ENCODE results near the gene FXYD2. TPM values are rescaled to one million over a fixed set of nuclear protein-coding genes. Genes with fewer than 3 reads are reported as not detected.

FXYD2 gene
- total RNA-seq, 1 experiment from 2014 or later, result not detected

DNA sequence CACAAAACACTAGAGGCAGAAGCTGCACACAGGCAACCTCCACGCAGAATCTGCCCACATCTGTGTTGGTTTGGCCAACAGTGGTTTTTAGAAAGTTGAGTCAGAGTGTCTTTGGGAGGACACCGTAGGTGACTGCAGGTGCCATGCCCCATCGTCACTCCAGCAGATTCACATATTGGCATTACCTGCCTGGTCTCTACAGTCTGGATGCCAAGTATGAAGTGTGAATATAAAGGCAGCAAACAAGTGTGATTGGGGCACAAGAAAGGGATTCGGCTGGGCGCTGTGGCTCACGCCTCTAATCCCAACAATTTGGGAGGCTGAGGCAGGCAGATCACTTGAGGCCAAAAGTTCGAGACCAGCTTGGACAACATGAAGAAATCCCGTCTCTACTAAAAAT lies 11.0 kb upstream of the FXYD2 start:
- DNase-seq (ENCODE audit: low read depth), result no peak

DNA sequence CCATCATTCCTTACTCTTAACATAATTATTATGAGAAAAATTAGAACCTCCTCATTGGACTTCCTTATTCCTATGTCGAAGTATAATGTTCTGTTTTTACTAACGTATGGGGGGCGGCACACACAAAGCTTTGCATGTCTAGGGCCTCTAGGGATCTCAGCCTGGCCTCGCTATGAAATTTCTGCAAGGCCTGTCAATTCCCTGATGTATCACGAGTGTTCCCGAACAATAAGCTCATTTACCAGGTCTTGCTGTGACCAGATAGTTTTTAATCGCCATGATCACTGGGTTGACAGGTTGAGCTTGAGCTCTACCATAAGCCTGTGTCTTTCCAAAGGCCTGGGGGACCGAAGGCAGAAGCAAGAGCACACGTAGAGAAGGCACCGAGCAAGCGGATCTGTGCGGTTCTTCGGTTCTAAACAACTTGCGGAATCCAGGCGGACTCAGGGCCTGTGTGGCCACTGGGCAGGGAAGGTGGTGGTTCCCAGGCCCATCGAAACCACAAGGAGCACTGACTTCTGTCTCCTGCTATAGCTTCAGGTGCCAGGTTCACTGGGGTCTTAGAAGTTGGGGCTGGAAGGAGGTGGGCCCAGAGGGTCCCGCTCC lies 10.4 kb upstream of the FXYD2 start:
- DNase-seq (ENCODE audit: low read depth), result no peak

DNA sequence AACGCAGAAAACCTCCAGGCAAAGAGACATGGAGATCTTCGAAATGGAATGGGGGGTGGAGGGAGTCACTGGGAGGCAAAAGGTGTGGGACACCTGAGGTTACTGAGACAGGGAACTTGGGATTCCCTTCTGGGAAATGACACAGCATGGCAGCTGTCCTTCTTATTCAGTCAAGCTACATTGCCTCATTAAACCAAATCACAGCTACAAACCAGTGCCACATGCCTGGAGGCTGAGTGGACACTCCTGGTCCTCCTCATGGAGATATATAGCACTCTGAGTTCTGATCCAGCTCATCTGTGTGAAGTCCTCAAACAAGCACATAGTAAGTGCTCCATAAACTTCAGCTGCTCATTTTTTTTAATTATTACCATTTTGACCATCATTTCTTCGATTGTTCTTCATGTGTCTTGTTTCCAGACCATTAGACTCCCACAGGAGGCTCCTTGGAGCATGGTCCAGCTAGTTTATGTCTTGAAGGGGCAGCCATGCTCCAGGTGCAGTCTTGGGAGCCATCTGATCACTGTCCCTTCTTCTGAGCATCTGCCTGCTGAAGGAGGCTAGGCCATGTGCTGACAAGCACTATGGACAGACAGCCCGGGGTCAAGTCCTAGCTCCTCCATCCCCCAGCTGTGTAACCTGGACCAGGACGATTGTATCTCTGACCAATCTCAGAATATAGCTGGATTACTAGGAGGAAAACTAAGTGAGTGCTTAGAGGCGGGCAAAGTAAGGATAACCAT lies 9.7 kb upstream of the FXYD2 start:
- DNase-seq (ENCODE audit: low read depth), result no peak

DNA sequence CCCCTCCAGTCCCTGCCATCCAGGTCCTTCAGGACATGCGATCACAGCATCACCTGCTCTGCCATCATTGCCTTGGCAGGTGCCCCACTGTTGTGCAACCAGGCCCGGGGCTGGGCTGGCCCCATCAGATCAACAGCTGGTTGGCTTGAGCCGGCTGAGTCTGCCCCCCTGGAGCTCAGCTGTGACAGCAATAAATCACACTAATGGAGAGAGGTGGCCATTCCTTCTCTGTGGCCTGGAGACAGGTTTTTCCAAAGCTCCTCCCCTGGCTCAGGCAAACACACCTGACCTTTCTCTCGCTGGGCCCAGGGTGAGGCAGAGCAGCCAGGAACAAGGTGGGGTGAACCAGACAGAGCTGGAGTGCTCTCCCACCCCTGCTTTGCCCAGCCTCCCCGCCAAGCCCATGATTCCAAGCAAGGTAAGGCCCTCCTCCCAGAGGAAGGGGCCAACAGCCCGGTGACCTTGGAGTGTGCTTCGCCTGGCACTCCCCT lies 8.9 kb upstream of the FXYD2 start:
- DNase-seq (ENCODE audit: low read depth), result no peak

DNA sequence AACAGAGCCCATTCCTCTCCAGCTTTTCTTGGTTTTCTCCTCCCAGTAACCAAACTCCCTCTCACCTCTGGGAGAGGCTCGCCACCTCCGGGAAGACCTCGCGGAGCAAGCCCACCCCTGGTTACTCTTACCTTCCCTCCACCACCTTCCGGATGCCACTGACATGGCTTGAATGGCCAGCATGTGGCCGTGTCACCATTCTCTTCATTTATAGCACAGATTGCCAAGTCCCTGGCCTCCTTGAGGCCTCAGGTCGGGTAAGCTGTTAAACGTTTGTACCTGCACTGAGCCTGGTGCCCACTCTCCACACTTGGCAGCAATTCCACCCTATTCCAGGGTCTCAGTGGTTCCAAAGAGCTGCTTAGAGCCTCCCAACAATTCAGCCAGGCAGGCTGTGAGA lies 8.0 kb upstream of the FXYD2 start:
- DNase-seq (ENCODE audit: low read depth), result no peak

DNA sequence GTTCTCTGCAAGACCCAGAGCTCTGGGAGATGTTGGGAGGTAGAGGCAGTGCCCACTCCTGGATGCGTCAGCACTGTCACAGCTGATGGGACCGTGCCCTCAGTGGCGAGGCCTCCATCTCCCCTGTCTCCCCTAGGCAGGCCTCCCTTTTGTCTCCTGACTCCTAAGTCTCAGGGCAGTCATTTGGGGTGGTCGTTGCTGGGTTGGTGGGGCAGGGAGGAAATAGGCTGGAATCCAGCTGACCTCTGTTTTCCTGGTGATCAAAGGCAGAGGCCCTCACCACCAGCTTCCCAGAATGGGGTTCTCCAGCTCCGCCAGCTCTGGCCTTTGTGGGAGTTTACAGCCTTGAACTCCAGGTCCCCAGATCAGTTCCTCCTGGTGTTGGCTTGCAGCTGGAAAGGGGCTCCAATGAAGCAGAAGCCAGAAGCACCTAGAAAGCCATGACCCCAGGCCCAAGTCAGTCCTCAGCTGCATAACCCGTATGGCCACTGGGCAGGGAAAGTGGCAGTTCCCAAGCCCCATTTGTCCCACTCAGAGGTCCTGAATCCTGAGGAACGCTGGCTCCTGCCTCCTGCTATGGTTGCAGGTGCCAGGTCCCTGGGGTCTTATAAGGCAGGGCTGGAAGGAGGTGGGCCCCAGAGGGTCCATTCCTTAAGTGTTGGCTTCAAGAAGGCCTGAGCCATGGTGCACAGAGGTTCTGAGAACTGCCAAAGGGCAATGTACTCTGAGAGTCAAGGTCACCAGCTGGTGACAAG lies 7.3 kb upstream of the FXYD2 start:
- no peak for DNase-seq (ENCODE audit: low read depth)

DNA sequence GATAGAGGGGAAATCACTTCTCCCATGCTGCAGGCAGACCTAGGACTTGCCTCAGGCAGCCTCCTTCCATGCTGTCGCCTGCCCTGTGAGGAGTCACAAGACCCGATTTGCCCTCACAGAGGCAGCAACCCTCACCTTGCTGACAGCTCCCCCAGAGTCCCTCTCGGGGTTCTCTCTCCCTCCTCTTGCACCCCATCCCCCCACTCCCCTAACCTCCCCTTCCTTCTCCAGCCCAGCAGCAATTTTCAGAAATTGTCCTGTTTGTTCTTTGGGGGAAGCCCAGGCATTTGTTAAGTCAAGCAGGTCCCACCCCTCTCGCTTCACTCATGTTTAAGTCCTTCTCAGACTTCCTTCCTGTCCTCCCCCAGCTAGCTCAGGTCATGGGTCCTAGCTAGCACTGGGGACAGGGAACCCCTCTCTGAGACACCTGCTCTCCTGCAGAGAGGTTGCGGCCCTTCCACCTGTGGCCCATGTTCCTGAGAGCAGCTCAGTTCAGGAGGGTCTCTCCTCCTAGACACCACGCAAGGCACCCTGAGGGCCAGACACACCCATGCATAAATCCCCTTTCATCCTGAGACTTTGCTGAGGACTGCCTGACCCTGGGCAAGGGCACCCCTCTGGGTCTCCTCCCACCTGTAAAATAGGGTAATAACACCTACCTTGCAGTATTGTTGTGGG lies 6.3 kb upstream of the FXYD2 start:
- DNase-seq (ENCODE audit: low read depth), result no peak

DNA sequence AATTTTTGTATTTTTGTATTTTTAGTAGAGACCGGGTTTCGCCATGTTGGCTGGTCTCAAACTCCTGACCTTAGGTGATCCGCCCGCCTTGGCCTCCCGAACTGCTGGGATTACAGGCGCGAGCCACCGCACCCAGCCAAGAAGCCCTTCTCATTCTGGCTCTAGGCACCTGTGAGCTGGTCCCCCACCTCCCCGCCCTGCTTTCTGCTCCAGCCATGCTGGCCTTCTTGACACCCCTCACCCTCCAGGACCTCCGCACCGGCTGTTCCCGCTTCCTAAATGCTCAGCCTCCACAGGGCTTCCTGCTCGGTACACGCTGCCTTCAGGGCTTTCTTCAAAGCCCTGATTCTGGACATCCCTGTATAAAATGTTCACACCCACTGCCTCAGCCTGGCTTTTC lies 5.5 kb upstream of the FXYD2 start:
- DNase-seq (ENCODE audit: low read depth), result no peak

DNA sequence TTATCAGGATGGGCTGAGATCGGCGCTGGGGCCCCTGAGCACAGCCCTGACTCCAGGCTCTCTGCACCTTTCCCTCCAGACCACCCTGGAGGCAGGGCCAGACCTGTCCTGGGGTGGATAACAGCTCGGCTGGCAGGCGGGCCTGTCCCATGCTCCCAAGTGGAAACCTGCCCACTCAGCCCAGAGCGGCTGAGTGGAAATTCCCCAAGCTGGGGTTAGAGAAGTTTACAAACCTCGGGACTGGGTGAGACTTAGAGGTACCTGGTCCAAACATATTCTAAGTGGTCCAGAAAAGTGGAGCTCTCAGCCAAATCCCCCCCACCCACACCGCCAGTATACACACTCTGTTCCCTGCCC lies 4.8 kb upstream of the FXYD2 start:
- DNase-seq (ENCODE audit: low read depth), result no peak

DNA sequence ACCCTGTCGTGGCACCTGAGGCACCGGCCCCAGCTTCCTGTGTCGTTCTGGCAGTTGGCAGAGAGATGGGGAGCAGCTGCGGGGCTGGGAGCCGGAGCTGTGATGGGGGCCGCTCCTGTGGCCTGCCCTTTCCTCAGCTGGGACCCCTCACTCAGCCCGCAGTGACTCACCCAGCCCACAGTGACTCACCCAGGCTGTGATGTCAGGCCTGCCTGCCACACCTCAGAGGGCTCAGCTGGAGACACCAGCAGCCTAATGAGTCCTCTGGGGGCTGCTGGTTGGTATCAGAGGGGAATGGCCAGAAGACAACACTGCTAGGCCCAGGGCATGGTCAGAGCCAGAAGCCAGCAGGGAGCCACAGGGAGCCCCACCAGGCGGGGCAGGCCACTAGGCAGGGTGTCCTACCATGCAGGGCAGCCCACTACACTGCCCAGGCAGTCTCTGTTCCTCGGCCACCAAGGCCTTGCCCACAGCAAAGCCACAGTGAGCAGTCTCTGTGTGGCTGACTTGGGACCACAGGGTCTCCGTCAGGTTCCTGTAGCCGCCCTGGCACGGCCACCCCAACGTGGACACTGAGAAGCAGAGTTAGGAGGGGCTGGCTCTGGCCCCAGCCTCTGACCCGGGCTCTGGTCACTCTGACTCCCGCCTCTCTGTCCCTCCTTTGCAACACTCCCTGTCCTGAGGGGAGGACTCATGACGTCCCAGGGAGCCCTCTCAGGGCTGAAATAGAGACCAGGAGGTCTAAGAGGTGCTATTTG lies 4.2 kb upstream of the FXYD2 start:
- DNase-seq (ENCODE audit: low read depth), result peak; percentile 57

DNA sequence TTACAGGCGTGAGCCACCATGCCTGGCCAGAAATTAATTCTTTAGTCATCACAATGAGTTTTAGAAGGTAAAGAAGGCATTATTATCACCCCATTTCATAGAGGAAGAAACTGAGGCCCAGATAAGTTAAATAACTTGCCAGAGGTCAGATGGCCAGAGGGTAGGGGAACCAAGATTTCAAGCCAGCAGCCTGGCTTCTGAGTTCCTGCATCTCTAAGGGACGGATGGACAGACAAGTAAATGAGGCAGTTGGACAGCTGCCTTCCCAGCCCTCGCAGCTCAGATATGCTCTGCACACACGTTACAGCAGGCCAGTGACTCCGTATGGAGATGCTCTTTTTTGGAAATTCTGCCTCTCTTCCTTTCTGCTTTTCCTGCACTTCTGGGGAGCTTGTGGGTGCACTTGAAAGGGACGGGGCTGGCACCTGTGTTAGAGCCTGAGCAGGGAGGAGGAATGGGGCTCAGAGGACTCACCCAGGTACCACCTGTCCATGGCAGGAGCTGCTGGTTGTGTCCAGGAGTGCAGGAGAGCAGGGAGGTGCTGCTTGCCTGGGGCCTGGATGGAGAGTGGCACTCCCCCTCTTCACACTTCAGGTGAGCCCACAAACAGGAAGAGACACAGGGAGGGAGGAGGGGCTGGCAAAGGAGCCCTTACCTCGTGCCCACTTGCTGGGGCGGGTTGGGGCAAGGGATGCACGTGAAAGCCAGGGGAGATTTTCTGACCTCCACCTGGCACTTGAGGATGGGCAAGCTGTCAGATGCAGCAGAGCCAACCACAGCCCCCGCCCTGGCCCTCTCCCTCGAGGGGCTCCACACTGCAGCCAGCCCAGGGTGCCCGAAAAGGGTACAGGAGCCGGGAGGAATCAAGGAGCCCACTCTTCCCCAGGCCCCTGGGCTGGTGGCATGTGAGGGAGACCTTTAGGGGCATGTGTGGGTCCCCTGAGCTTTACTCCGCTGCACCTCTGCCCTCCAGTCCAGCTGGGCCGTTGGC lies 3.3 kb upstream of the FXYD2 start:
- DNase-seq (ENCODE audit: low read depth), result no peak

DNA sequence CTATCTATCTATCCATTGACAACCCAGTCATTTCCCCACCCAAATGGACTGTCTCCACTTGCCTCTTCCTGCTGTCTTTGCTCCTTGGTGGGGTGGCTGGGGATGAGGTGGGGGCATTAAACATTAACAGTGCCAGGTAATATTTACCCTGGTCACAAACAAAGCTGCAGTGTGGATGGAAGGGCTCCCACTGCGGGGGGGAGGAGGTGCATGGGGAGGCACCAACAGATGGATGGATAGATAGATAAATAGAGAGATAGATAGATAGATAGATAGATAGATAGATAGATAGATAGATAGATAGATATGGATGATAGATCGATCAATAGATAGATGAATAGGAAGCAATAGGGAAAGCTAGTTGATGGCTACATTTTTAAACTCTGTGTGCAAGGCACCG lies 2.3 kb upstream of the FXYD2 start:
- DNase-seq (ENCODE audit: low read depth), result no peak

DNA sequence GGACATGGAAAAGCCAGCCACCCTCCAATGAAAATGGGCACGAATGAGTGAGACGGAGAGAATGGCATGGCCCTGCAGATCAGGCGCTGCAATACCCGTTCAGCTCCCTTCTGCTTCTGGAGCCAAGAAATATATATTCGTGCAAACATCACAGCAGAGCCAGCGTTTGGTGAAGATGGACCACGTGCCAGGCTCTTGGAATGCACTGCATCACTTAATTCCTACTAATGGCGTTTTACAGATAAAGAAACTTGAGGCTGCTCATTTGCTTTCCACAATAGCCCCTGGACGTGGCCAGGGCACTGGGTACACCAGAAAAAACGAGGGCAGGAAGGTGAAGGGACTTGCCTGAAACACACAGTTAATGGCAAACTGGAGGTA lies 1.6 kb upstream of the FXYD2 start:
- DNase-seq (ENCODE audit: low read depth), result no peak

DNA sequence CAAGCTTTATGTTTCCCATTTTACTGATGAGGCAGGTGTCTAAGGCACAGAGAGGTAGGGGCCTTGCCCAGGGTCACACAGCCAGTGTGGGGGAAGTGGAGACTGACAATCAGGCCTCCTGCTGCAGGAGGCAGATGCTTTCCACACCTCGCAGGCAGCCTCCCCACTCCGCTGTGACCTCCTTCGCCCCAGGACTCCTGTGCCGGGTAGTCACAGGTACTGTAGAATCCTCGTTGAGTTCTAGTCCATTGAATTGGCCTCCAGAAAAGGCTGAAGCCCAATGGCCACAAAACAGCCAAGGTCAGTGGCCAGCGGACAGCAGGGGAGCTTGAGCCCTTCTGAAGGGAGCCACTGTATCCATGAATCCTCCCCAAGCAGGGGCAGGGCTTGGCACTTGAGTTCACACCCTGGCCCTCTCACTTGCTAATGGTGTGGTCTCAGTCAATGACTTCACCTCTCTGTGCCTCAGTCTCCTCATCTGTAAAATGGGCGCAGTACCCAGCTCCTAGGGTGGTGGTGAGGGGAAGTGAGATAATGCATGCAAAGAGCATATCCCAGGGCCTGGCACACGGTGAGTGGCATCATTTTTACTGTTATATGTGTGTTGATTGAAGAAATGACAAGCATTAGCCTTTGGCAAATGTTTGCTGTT lies 1.1 kb upstream of the FXYD2 start:
- no peak for DNase-seq (ENCODE audit: low read depth)

DNA sequence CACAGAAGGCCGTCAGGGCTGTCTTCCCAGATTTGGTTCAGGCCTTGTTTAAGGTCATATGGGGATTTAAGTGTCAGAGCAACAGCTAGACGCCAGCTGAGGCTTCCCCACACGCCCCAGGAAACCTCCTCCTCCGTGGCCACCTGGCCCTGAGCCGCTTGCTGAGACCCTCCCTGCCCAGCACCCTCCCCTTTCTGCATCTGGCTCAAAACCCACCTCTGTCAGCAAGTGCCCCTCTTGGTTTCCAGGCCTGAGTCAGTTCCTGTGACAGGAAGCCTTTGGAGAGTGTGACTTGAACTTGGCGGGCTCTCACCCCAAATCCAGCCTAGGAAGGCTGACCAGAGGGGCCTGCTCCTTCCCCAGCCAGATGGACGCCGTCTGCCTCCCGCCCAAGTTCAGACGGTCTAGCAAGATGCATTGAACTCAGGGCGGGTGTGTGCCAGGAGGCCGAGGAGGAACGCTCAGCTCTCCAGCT lies 561 bp downstream of the FXYD2 start:
- DNase-seq (ENCODE audit: low read depth), result no peak

DNA sequence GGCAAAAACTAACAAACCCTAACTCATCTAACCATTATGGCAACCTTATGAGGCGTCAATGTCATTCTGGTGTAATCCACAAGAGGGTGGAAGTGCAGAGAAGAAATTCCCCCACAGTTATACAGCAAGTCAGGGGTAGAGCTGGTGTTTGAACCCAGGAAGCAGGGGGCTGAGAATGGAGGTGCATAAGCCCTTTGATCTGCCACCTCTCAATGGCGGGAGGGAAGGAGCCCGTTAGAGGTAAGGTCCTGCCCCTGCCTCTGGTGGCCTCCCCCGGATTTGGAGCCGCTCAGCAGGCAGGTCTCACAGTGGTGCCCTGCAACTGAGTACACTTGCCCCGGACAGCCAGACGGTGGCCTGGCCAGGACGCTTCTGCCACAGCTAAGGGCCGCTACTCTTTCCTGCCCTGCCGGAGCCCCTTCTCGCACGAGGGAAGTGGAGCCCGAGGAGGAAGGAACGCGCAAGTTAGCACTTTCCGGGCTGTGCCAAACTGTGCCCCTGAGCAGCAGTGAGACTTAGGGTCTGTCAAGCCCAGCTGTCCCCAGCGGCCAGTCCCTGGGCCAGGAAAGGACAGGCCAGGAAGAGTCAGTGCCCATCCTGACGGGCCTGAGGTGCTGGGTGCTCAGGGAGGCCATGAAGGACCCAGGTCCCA lies 1.1 kb downstream of the FXYD2 start:
- no peak for DNase-seq (ENCODE audit: low read depth)

DNA sequence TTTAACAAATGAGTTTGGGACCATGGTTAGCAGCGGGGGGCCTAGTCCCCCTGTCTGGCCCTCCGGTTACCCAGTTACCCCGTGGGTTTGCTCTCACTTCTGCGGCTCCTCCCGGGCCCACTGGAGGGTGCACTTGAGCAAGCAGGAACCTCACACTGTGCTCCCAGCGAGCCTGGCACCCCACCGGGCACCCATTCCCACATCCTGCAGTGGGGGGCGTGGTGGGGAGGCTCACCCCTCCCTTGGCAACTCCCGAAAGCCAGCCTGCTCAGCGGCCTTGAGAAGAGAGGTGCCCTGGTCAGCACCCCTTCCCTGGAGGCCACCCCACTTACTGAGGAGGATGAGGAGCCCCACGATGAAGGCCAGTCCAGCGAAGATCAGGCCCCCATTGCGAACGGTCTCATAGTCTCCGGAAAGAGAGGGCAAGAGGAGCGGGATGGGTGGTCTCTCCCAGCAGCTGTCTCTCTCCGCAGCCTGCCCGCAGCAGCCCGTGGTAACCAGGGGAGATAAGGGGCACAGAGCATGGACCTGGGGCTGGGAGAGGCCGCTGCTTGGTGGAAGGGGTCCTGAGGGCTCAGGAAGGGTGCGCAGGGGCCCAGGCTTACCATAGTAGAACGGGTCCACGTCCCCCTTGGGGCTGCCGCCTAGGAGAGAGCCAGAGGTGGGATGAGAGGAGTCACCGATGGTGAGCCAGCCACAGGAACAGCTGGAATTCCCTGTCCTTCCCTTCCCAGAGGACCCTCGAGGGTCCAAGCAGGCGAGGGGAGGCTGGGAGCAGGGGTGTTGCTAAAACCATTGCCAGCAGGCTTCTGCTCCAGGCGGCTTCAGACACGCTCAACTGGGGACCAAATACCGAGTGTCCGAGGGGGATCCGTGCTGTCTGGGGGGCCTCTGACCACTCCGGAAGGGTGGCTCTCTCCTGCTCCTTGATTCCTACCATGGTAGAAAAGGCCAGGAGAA lies 2.2 kb downstream of the FXYD2 start:
- no peak for DNase-seq (ENCODE audit: low read depth)

DNA sequence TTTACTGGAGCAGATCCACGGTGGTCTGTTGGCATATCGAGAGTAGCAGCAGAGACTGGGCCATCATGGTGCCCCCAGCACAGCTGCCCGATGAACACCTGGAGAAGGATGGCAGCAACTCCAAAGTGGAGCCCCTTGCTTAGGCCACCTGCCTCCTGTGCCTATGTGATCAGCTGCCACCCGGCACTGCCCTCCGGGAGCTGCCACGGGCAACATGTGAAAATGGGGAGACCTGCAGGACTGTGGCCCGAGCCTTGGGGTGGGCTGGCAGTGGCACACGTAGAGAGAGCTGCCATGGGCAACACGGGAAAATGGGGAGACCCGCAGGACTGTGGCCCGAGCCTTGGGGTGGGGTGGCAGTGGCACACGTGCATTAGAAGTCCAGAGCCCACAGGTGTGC lies 3.1 kb downstream of the FXYD2 start:
- DNase-seq (ENCODE audit: low read depth), result no peak

Data from M059J (cell line).